Heart left ventricle (tissue), 16 donors: ENCODE results near the gene LIN52. TPM values are rescaled to one million over a fixed set of nuclear protein-coding genes. Genes with fewer than 3 reads are reported as not detected.

Experiments
- ATAC-seq, 4 donors: fragments of 200-7000 bp; cut with Tn5 transposase; one replicate each; pipeline ENCODE4 v1.9.1; 2020 to 2022; ENCODE audit warnings: moderate library complexity in 4 of 4, mild to moderate bottlenecking in 3 of 4, moderate number of reproducible peaks in 1 of 4
- DNase-seq, 5 donors: peaks; one replicate each; pipeline ENCODE4 v3.0.0-alpha.2; 2020
- H3K27ac ChIP-seq, 12 donors: fragments of 200-600 bp; sonication (generic) in 4 of 12; one replicate each; pipeline versions ENCODE4 v1.5.0 to v1.8.0; 2016 to 2022; ENCODE audit warnings: mild to moderate bottlenecking in 2 of 12
- H3K27me3 ChIP-seq, 9 donors: fragments of 200-600 bp; sonication (generic) in 2 of 9; one replicate each; pipeline versions ENCODE4 v1.5.1 to v1.8.0; 2016 to 2022; ENCODE audit warnings: mild to moderate bottlenecking in 3 of 9
- H3K36me3 ChIP-seq, 9 donors: fragments of 200-600 bp; sonication (generic) in 2 of 9; one replicate each; pipeline versions ENCODE4 v1.5.0 to v1.8.0; 2018 to 2022; ENCODE audit warnings: mild to moderate bottlenecking in 2 of 9
- H3K4me1 ChIP-seq, 12 donors: fragments of 200-600 bp; sonication (generic) in 4 of 12; one replicate each; pipeline versions ENCODE4 v1.5.0 to v1.8.0; 2016 to 2022; ENCODE audit warnings: mild to moderate bottlenecking in 3 of 12
- H3K4me3 ChIP-seq, 12 donors: fragments of 200-600 bp; sonication (generic) in 4 of 12; one replicate each; pipeline versions ENCODE4 v1.5.0 to v1.8.0; 2017 to 2022; ENCODE audit warnings: mild to moderate bottlenecking in 9 of 12, moderate library complexity in 4 of 12
- H3K9me3 ChIP-seq, 12 donors: fragments of 200-600 bp; sonication (generic) in 4 of 12; one replicate each; pipeline versions ENCODE4 v1.5.0 to v1.8.0; 2016 to 2022; ENCODE audit warnings: mild to moderate bottlenecking in 1 of 12
- CTCF ChIP-seq, 12 donors: fragments of 200-600 bp; sonication (generic) in 4 of 12; IDR thresholded peaks; one replicate each; pipeline versions ENCODE4 v1.5.0 to v1.8.0; 2018 to 2022; ENCODE audit warnings: antibody characterized with exemption in 12 of 12, mild to moderate bottlenecking in 5 of 12
- POLR2A ChIP-seq, 2 donors: fragments of 450-650 bp; IDR thresholded peaks; one replicate each; pipeline ENCODE4 v1.6.1; 2017; ENCODE audit warnings: antibody characterized with exemption in 2 of 2, mild to moderate bottlenecking in 2 of 2, moderate library complexity in 2 of 2
- WGBS, 4 donors: extraction: QIAGEN DNeasy Blood & Tissue Kit in 2 of 4; methylation state at CpG; one replicate each; pipeline versions ENCODE4 v1.1.5 to v1.1.7; 2013 to 2018; 5-methylcytosine and 5-hydroxymethylcytosine counted together
- intact Hi-C, 10 donors: fragments of 100-400 bp; cut with DNase I; formaldehyde crosslinking; loops; one replicate each; pipeline versions ENCODE4 v1.11.1 to v1.14.2; 2022
- long read RNA-seq, 3 donors: library from polyadenylated mRNA; unstranded; transcript quantifications; one replicate each; pipeline ENCODE4 v2.0.0, GENCODE V29; 2020 to 2021
- polyA plus RNA-seq, 2 donors: library from polyadenylated mRNA; stranded (reverse); fragments of 200-250 nt; gene quantifications; one replicate each; pipeline ENCODE4 v1.2.3, GENCODE V29; 2013
- total RNA-seq, 9 donors: library from RNA; depleted of rRNA in 2 of 9; stranded (reverse); fragments of >200 nt in 2 of 9; fragmentation: NEBNext Ultra II Directional in 3 of 9; extraction: Animal tissue kit (Norgen Biotek cat#: 25700) in 3 of 9; gene quantifications; one replicate each; pipeline versions ENCODE4 v1.1.0 to v1.2.4, GENCODE V29; 2016 to 2023
- donor health status: ischemic (EF 13 %, LVEDD 7.1; RV severe dilation, severe dysfunction).
- donor health status: healthy with polysubstance abuse.
- donor health status: DM: no; HTN: yes; CAD: no.
- donor health status: DM: no; HTN: no; CAD: no.
- donor health status: ischemic (EF 25% LVEDD 6.9; RV normal size, moderate dysfunction).
- donor health status: ischemic (EF 25% LVEDD 5.7; RV mildly dilated, moderate dysfunction).
- donor health status: healthy.
- donor health status: DM: yes; HTN: yes; CAD: no.
- donor health status: ischemic (EF 35%, LVEDD 5.7; RV mildly dilated, moderate dysfunction).
- donor health status: nonischemic (EF 11% LVEDD 7.7; RV severe dilation, severe dysfunction).
- donor health status: DM: yes; HTN: yes; CAD: no.
- donor health status: PGD.
- donor health status: ischemic (EF 29% LVEDD 5.4; RV normal size, mild dysfunction).
- donor health status: nonischemic (EF 23%, LVEDD 6.1; RV moderate dilation, normal function).

Gene LIN52
- total RNA-seq: 10 to 100 TPM in 3 of 9 donors, 1 to 10 TPM in 6; 4.2 to 14.5 (median 8.9) TPM
- polyA plus RNA-seq: 10 to 100 TPM in 1 of 2 donors, 1 to 10 TPM in 1; 5.4 to 11.8 TPM
- long read RNA-seq, donor 1, transcript LIN52-205 (6 exons, 2,776 nt): major isoform, 23 of 33 reads
- long read RNA-seq, donor 1, partial matches to known transcripts: 1 of 33 reads
- long read RNA-seq, donor 1, other reads (novel, unspliced or antisense): 9 of 33 reads
- long read RNA-seq, donor 2, transcript LIN52-205 (6 exons, 2,776 nt): major isoform, 90 of 120 reads
- long read RNA-seq, donor 2, partial matches to known transcripts: 2 of 120 reads
- long read RNA-seq, donor 2, other reads (novel, unspliced or antisense): 26 of 120 reads
- long read RNA-seq, donor 3, transcript LIN52-205 (6 exons, 2,776 nt): major isoform, 11 of 16 reads
- long read RNA-seq, donor 3, partial matches to known transcripts: 1 of 16 reads
- long read RNA-seq, donor 3, other reads (novel, unspliced or antisense): 3 of 16 reads

GRCh38 chr14:74084277-74085046 lies at the start of gene LIN52, which contains the start of gene ALDH6A1:
Gene LIN52, plus strand, starts transcription at chr14:74084956. Its CDS starts 19 bp downstream, at chr14:74084975.
Gene ALDH6A1, minus strand, starts transcription at chr14:74084453. Its CDS starts 59 bp downstream, at chr14:74084394.
- WGBS, 4 donors: 0% methylated on average over 32 to 46 of the region's 46 CpGs
- Histone ChIP-seq H3K36me3 (no peaks in the 10 kb centered on the region), H3K4me1 (peaks cover 0 to 43% (median 20%) of the 10 kb centered on the region in 12 donors), H3K9me3 (no peaks in the 10 kb centered on the region), H3K4me3 (peak within 1 kb of the TSS; percentile 59 to 90 (median 81)), H3K27me3 (no peaks in the 10 kb centered on the region), H3K27ac (peak within 1 kb of the TSS; percentile 53 to 94 (median 81))
- intact Hi-C loops: loop anchor here in 2 of 10 donors (2.0 to 5.0 kb wide), 2 partner anchors 66 to 67 kb away; partner anchors contain the start of genes BBOF1 (in 2 of the 2) and ENTPD5 (in 2 of the 2)
- DNase-seq (peak; percentile 96 to 99 (median 99)), ATAC-seq (peak; percentile 97 to 98 (median 98))
- TF ChIP-seq POLR2A (IDR thresholded peaks at IDR 0.05) (peak; percentile 65 to 91), CTCF (IDR thresholded peaks at IDR 0.05) (peak in 2 of 12 donors; percentile 5 to 37)

- Histone ChIP-seq H3K27me3 (no peaks in the 10 kb centered on the region), H3K27ac (no peak overlapping the region), H3K4me1 (no peaks in the 10 kb centered on the region), H3K9me3 (no peaks in the 10 kb centered on the region), H3K4me3 (no peak overlapping the region), H3K36me3 (peaks cover 0 to 28% (median 0%) of the 10 kb centered on the region in 9 donors)
- 92 to 99% (median 95%) methylated on average over 4 of the region's 4 CpGs for WGBS, 4 donors
- no peak for ATAC-seq
- intact Hi-C loops: no loop called here
- no peak for TF ChIP-seq CTCF (IDR thresholded peaks at IDR 0.05)
- no peak for TF ChIP-seq POLR2A (IDR thresholded peaks at IDR 0.05)
- DNase-seq: no peak
Observed at GRCh38 chr14:74035556-74035955, 49.2 kb upstream of the LIN52 start.

GRCh38 chr14:74038020-74038859 lies 46.5 kb upstream of the LIN52 start:
- ATAC-seq (no peak), DNase-seq (no peak)
- intact Hi-C loops: no loop called here
- Histone ChIP-seq H3K27ac (no peak overlapping the region), H3K36me3 (peaks cover 0 to 39% (median 0%) of the 10 kb centered on the region in 9 donors), H3K4me1 (no peaks in the 10 kb centered on the region), H3K9me3 (no peaks in the 10 kb centered on the region), H3K27me3 (no peaks in the 10 kb centered on the region), H3K4me3 (no peak overlapping the region)
- 66 to 70% (median 68%) methylated on average over 3 of the region's 3 CpGs for WGBS, 4 donors
- TF ChIP-seq POLR2A (IDR thresholded peaks at IDR 0.05): no peak
- TF ChIP-seq CTCF (IDR thresholded peaks at IDR 0.05): peak; percentile 52 to 73 (median 66)
